ENCODE results near the gene CES4A.

Gene CES4A

GRCh38 chr16:67043420-67043819, 55.0 kb downstream of the CES4A start (continued):
- no peak for TF ChIP-seq ZNF530 (tag by site-specific recombination; IDR thresholded peaks at IDR 0.05; ENCODE audit: low read depth)

GRCh38 chr16:67050796-67051195, 62.4 kb downstream of the CES4A start:
- no peaks in the 10 kb centered on the region for H3K4me1 ChIP-seq (ENCODE audit: control insufficient read depth, insufficient read depth, low read length)
- H3K36me3 ChIP-seq (ENCODE audit: control insufficient read depth in 2 of 2, insufficient read depth in 1 of 2, low read length in 2 of 2), result peaks cover 0 to 2% of the 10 kb centered on the region in 2 experiments; a peak in 2 of 3 replicates
- ChIA-PET CTCF (interaction anchor here (0.7 kb wide), 1 partner anchor 122 kb away, joined by 3 read pairs; no protein-coding TSS in a partner anchor), POLR2A (no interaction called here)
- H3K4me3 ChIP-seq (ENCODE audit: low read depth, low read length), result no peak overlapping the region
- no peaks in the 10 kb centered on the region for H3K9me3 ChIP-seq (ENCODE audit: control insufficient read depth, insufficient read depth, low read depth, low read length)
- no peak overlapping the region for H3K27ac ChIP-seq (ENCODE audit: extremely low read depth, low read depth, low read length)
- TF ChIP-seq HOXC10 (CRISPR knock-in tag; IDR thresholded peaks at IDR 0.05) (no peak), ZSCAN4 (tag by site-specific recombination; IDR thresholded peaks at IDR 0.05) (no peak), ZNF221 (tag by site-specific recombination; IDR thresholded peaks at IDR 0.05; ENCODE audit: borderline replicate concordance) (no peak), ZNF664 (tag by site-specific recombination; IDR thresholded peaks at IDR 0.05) (no peak), ZNF670 (tag by site-specific recombination; IDR thresholded peaks at IDR 0.05; ENCODE audit: low read depth) (no peak), ZNF394 (tag by site-specific recombination; IDR thresholded peaks at IDR 0.05; ENCODE audit: borderline replicate concordance) (no peak)

- CTCF ChIA-PET, result interaction anchor here (0.7 to 1.2 kb wide), 2 partner anchors 13 to 35 kb away, joined by 3 read pairs; no protein-coding TSS in a partner anchor
- Histone ChIP-seq H3K4me1 (ENCODE audit: control insufficient read depth, insufficient read depth, low read length) (no peaks in the 10 kb centered on the region), H3K36me3 (ENCODE audit: control insufficient read depth in 2 of 2, insufficient read depth in 1 of 2, low read length in 2 of 2) (peaks cover 0 to 2% of the 10 kb centered on the region in 2 experiments; a peak in 2 of 3 replicates), H3K4me3 (ENCODE audit: low read depth, low read length) (no peak overlapping the region), H3K27ac (ENCODE audit: extremely low read depth, low read depth, low read length) (no peak overlapping the region), H3K9me3 (ENCODE audit: control insufficient read depth, insufficient read depth, low read depth, low read length) (no peaks in the 10 kb centered on the region)
- POLR2A ChIA-PET, result no interaction called here
- TF ChIP-seq ZNF473 (tag by site-specific recombination; IDR thresholded peaks at IDR 0.05) (no peak), ZNF426 (tag by site-specific recombination; IDR thresholded peaks at IDR 0.05) (no peak), GLI2 (tag by site-specific recombination; IDR thresholded peaks at IDR 0.05; ENCODE audit: borderline replicate concordance, low read depth) (no peak), ZNF623 (tag by site-specific recombination; IDR thresholded peaks at IDR 0.05) (no peak), YY2 (tag by site-specific recombination; IDR thresholded peaks at IDR 0.05) (no peak), PRDM1 (tag by site-specific recombination; IDR thresholded peaks at IDR 0.05) (no peak), ZBTB7A (tag by site-specific recombination; IDR thresholded peaks at IDR 0.05; ENCODE audit: low read depth) (no peak), ZNF776 (tag by site-specific recombination; IDR thresholded peaks at IDR 0.05; ENCODE audit: borderline replicate concordance) (no peak), ZNF571 (tag by site-specific recombination; IDR thresholded peaks at IDR 0.05) (no peak), ZNF19 (tag by site-specific recombination; IDR thresholded peaks at IDR 0.05; ENCODE audit: low read depth) (no peak), ZNF639 (tag by site-specific recombination; IDR thresholded peaks at IDR 0.05) (no peak), ZNF174 (tag by site-specific recombination; IDR thresholded peaks at IDR 0.05) (no peak), ZXDB (tag by site-specific recombination; IDR thresholded peaks at IDR 0.05) (no peak)
Observed at GRCh38 chr16:67052399-67052798, 64.0 kb downstream of the CES4A start.

All from HEK293 (cell line).